PC-3 (cell line): ENCODE data around the gene SLC22A2. TPM values are rescaled to one million over a fixed set of nuclear protein-coding genes. Genes with fewer than 3 reads are reported as not detected.

Experiments
- ATAC-seq: fragments of 200-7000 bp; cut with Tn5 transposase; 2 replicates; pipeline ENCODE4 v1.9.1; 2020; ENCODE audit warnings: mild to moderate bottlenecking, moderate library complexity
- BruUV-seq: library from RNA; stranded (reverse); fragments of 400-500 nt; replicated peaks from 2 replicates; lab custom pipeline; 2021; lab: Mats Ljungman, UMichigan
- CTCF ChIA-PET: fragments of 300-600 bp; sonication (Branson Sonifier 250); formaldehyde crosslinking; loops from one replicate; lab custom pipeline; 2022; ENCODE audit warnings: antibody characterized with exemption; lab: Charles Lee
- POLR2A ChIA-PET: fragments of 300-600 bp; sonication (Branson Sonifier 250); formaldehyde crosslinking; loops from one replicate; lab custom pipeline; 2022; ENCODE audit warnings: antibody characterized with exemption; ENCODE audit not compliant: unreplicated experiment; lab: Charles Lee
- DNase-seq: peaks from one replicate; pipeline ENCODE4 v3.0.0-alpha.2; 2015
- H2AFZ ChIP-seq: fragments of 300-600 bp; sonication (generic); 2 replicates; pipeline ENCODE4 v1.6.0; 2016; ENCODE audit warnings: antibody characterized with exemption, low read length
- H3F3A ChIP-seq: fragments of 300-600 bp; sonication (generic); one replicate; pipeline ENCODE4 v1.6.0; 2017; ENCODE audit warnings: antibody characterized with exemption, low read length, control low read depth, mild to moderate bottlenecking; ENCODE audit not compliant: unreplicated experiment
- H3K27ac ChIP-seq: fragments of 300-600 bp; sonication (generic); 2 replicates; pipeline ENCODE4 v1.5.1; 2016; ENCODE audit warnings: mild to moderate bottlenecking, low read length
- H3K27me3 ChIP-seq: fragments of 300-600 bp; sonication (generic); 2 replicates; pipeline ENCODE4 v1.6.1; 2016; ENCODE audit warnings: low read length, mixed read lengths
- H3K36me3 ChIP-seq: fragments of 300-600 bp; sonication (generic); 2 replicates; pipeline ENCODE4 v1.6.1; 2016; ENCODE audit warnings: low read depth, mixed run types, low read length, mixed read lengths
- H3K4me1 ChIP-seq: fragments of 300-600 bp; sonication (generic); 2 replicates; pipeline ENCODE4 v1.5.1; 2016; ENCODE audit warnings: low read length; ENCODE audit not compliant: insufficient read depth
- H3K4me2 ChIP-seq: fragments of 300-600 bp; sonication (generic); 2 replicates; pipeline ENCODE4 v1.6.0; 2016; ENCODE audit warnings: low read length
- H3K4me3 ChIP-seq: fragments of 300-600 bp; sonication (generic); 2 replicates; pipeline ENCODE4 v1.5.1; 2016; ENCODE audit warnings: mild to moderate bottlenecking, low read length, mixed read lengths
- H3K79me2 ChIP-seq: fragments of 300-600 bp; sonication (generic); 2 replicates; pipeline ENCODE4 v1.6.1; 2017; ENCODE audit warnings: low read length, mixed read lengths
- H3K9ac ChIP-seq: fragments of 300-600 bp; sonication (generic); 2 replicates; pipeline ENCODE4 v1.6.0; 2016; ENCODE audit warnings: mild to moderate bottlenecking, low read length
- H3K9me2 ChIP-seq: fragments of 300-600 bp; sonication (generic); replicated peaks from 2 replicates; pipeline ENCODE4 v1.6.1; 2016; ENCODE audit warnings: mixed run types, low read length, mixed read lengths
- H3K9me3 ChIP-seq: fragments of 300-600 bp; sonication (generic); 2 replicates; pipeline ENCODE4 v1.6.1; 2016; ENCODE audit warnings: low read length, mixed read lengths
- H4K20me1 ChIP-seq: fragments of 300-600 bp; sonication (generic); 2 replicates; pipeline ENCODE4 v1.6.1; 2016; ENCODE audit warnings: low read length, mixed read lengths
- EZH2 ChIP-seq: fragments of 300-600 bp; sonication (generic); IDR thresholded peaks from one replicate; pipeline ENCODE4 v1.6.1; 2017; ENCODE audit warnings: antibody characterized with exemption, mild to moderate bottlenecking, low read length; ENCODE audit not compliant: unreplicated experiment
- EZH2phosphoT487 ChIP-seq: fragments of 300-600 bp; sonication (generic); IDR thresholded peaks from 2 replicates; pipeline ENCODE4 v1.6.1; 2018; ENCODE audit warnings: mild to moderate bottlenecking, antibody characterized with exemption, low read length, borderline replicate concordance
- intact Hi-C: fragments of 100-400 bp; cut with micrococcal nuclease; formaldehyde crosslinking; loops from 2 replicates; pipeline ENCODE4 v1.9.0; 2023
- total RNA-seq: library from RNA; depleted of rRNA; stranded (reverse); fragments of >200 nt; gene quantifications from 2 replicates; pipeline ENCODE4 v1.2.3, GENCODE V29; 2014
- TF ChIP-seq, protein P1 (sequence below): fragments of 300-600 bp; sonication (generic); conservative IDR thresholded peaks from 2 replicates; pipeline ENCODE4 v1.5.1; 2017; ENCODE audit warnings: antibody characterized with exemption, low read depth, mild to moderate bottlenecking, low read length

Gene SLC22A2
- total RNA-seq, 1 experiment from 2014 or later: not detected

DNA sequence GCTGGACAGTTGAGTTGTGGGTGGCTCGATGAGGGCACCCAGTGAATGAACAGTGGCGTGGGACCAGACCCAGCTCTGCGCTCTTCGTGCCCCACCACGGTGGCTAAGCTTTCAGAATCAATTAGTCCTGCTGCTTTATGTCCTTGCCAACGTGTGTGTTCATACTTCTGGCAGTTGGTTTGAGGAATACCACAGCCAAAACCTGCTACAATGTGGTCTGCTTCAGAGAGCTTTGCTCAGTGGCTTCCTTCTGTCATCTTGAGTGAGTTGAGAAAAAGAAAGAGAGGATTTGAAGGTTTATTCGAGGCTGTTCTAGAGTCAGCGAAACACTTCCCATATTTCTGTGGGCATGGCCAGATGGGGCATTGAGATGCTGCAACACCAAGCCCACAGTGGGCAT lies 39.5 kb upstream of the SLC22A2 start:
- Histone ChIP-seq H3F3A (no peaks in the 10 kb centered on the region), H3K9me3 (no peaks in the 10 kb centered on the region), H3K4me1 (peaks cover 3% of the 10 kb centered on the region; the same call in 1 of the 2 replicates), H3K9ac (no peak overlapping the region), H3K36me3 (no peaks in the 10 kb centered on the region), H3K9me2 (no peaks in the 10 kb centered on the region), H3K79me2 (no peaks in the 10 kb centered on the region), H3K27ac (no peak overlapping the region), H3K4me2 (no peak overlapping the region), H2AFZ (no peak overlapping the region), H3K27me3 (no peaks in the 10 kb centered on the region), H3K4me3 (no peak overlapping the region), H4K20me1 (no peaks in the 10 kb centered on the region)
- intact Hi-C loops: loop anchor here (5.0 kb wide), 1 partner anchor 211 kb away; no protein-coding TSS in a partner anchor
- BruUV-seq: no TSS peak
- TF ChIP-seq EZH2: no peak
- no peak for TF ChIP-seq EZH2phosphoT487
- TF ChIP-seq, protein P1, sequence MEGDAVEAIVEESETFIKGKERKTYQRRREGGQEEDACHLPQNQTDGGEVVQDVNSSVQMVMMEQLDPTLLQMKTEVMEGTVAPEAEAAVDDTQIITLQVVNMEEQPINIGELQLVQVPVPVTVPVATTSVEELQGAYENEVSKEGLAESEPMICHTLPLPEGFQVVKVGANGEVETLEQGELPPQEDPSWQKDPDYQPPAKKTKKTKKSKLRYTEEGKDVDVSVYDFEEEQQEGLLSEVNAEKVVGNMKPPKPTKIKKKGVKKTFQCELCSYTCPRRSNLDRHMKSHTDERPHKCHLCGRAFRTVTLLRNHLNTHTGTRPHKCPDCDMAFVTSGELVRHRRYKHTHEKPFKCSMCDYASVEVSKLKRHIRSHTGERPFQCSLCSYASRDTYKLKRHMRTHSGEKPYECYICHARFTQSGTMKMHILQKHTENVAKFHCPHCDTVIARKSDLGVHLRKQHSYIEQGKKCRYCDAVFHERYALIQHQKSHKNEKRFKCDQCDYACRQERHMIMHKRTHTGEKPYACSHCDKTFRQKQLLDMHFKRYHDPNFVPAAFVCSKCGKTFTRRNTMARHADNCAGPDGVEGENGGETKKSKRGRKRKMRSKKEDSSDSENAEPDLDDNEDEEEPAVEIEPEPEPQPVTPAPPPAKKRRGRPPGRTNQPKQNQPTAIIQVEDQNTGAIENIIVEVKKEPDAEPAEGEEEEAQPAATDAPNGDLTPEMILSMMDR: no peak
- DNase-seq (no peak), ATAC-seq (no peak)
- CTCF ChIA-PET: interaction anchor here (0.6 to 1.2 kb wide), 2 partner anchors 77 to 210 kb away, joined by 3 to 7 read pairs; no protein-coding TSS in a partner anchor
- POLR2A ChIA-PET: no interaction called here

DNA sequence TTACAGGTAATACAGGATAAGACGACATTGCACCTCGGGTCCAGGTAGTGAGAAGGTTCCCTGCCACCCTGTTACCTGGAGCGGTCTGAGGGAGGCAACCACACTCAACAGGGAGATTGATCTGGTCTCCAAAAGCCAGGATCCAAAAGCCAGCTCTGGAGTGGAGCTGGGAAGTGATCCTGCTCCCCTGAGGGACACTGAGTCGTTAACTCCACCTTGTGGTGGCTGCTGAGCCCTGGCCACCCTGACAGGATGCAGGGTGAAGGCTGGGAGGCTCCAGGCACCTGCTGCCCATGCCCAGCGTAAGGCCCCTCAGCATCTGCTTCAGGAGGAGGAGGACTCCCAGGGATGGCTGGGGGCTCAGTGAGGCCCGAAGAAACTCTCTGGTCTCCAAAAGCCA lies 38.7 kb upstream of the SLC22A2 start:
- DNase-seq: peak; percentile 51
- H3K79me2 ChIP-seq: no peaks in the 10 kb centered on the region
- no peak overlapping the region for H2AFZ ChIP-seq
- ATAC-seq: peak; percentile 87
- no peaks in the 10 kb centered on the region for H3K9me3 ChIP-seq
- H4K20me1 ChIP-seq: no peaks in the 10 kb centered on the region
- H3K9ac ChIP-seq: no peak overlapping the region
- no peaks in the 10 kb centered on the region for H3K36me3 ChIP-seq
- H3K9me2 ChIP-seq: no peaks in the 10 kb centered on the region
- BruUV-seq: no TSS peak
- ChIA-PET POLR2A (no interaction called here), CTCF (interaction anchor here (1.2 to 1.4 kb wide), 2 partner anchors 76 to 159 kb away, joined by 7 to 9 read pairs; no protein-coding TSS in a partner anchor)
- intact Hi-C loops: loop anchor here (1.0 to 5.0 kb wide), 3 partner anchors 77 to 210 kb away; no protein-coding TSS in a partner anchor
- no peak overlapping the region for H3K4me3 ChIP-seq
- H3K27me3 ChIP-seq: no peaks in the 10 kb centered on the region
- H3K27ac ChIP-seq: no peak overlapping the region
- no peak for TF ChIP-seq EZH2
- TF ChIP-seq EZH2phosphoT487: no peak
- TF ChIP-seq, protein P1: peak; percentile 46
- H3K4me1 ChIP-seq: peaks cover 3% of the 10 kb centered on the region; the same call in 1 of the 2 replicates
- H3F3A ChIP-seq: no peaks in the 10 kb centered on the region
- H3K4me2 ChIP-seq: no peak overlapping the region

DNA sequence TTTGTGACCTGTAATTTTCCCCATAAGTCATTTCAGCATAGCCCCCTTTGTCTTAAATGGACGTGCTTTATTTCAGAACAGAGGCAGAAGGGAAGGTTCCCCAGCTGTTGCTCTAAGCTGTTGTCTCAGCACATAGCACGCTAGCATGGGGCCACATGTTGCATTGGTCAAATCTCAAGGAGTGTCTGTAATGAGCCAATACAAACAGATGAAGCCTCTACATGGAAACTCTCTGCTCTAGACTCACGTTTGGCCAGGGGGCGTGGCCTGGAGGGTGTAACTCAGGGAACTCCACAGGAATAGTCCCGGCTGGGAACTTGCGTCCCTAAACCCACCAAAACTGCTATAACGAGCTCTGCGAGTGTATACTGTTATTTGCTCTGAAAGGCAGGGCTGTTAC lies 35.2 kb upstream of the SLC22A2 start:
- intact Hi-C loops: no loop called here
- Histone ChIP-seq H3K9ac (no peak overlapping the region), H3K4me1 (peaks cover 3% of the 10 kb centered on the region; the same call in 1 of the 2 replicates), H3K27me3 (no peaks in the 10 kb centered on the region), H3K9me3 (no peaks in the 10 kb centered on the region), H3K27ac (no peak overlapping the region), H3F3A (no peaks in the 10 kb centered on the region), H3K36me3 (no peaks in the 10 kb centered on the region), H3K9me2 (no peaks in the 10 kb centered on the region), H3K4me2 (no peak overlapping the region), H4K20me1 (no peaks in the 10 kb centered on the region), H3K4me3 (no peak overlapping the region), H2AFZ (no peak overlapping the region), H3K79me2 (no peaks in the 10 kb centered on the region)
- no TSS peak for BruUV-seq
- POLR2A ChIA-PET: no interaction called here
- TF ChIP-seq EZH2: no peak
- TF ChIP-seq, protein P1: no peak
- TF ChIP-seq EZH2phosphoT487: no peak
- CTCF ChIA-PET: no interaction called here
- ATAC-seq (no peak), DNase-seq (no peak)
